SK-N-SH (cell line): ENCODE results near the gene SLC35D2. TPM values are rescaled to one million over a fixed set of nuclear protein-coding genes. Genes with fewer than 3 reads are reported as not detected.

Experiments used
- CTCF ChIA-PET: fragments of 300-600, 350-600 bp; formaldehyde crosslinking; extraction: SDS; loops from one replicate; lab custom pipeline; 2021; lab: Yijun Ruan, JAX
- POLR2A ChIA-PET: fragments of 350-600 bp; sonication (Branson Sonifier 250); formaldehyde crosslinking; extraction: SDS; loops from one replicate; lab custom pipeline; 2020; ENCODE audit warnings: antibody characterized with exemption, inconsistent platforms; lab: Yijun Ruan, JAX
- DNase-seq: peaks from one replicate; pipeline ENCODE4 v3.0.0; 2012
- H2AFZ ChIP-seq: fragments of 200-600 bp; sonication (generic); 2 replicates; pipeline ENCODE4 v1.8.1; 2016; ENCODE audit warnings: antibody characterized with exemption, mild to moderate bottlenecking, low read depth
- H3F3A ChIP-seq: fragments of 200-600 bp; sonication (generic); replicated peaks from 2 replicates; pipeline ENCODE3; 2016; ENCODE audit warnings: antibody characterized with exemption, mild to moderate bottlenecking; ENCODE audit not compliant: insufficient read depth
- H3K27ac ChIP-seq, 2 experiments: fragments of 200-500 bp in 1 of 2; fragments of 200-600 bp in 1 of 2; sonication (Bioruptor generic) in 1 of 2; sonication (generic), shearing (Covaris generic) in 1 of 2; 2 replicates each; pipeline versions ENCODE4 v1.5.1 to v1.6.1; 2014 to 2016; ENCODE audit warnings: low read depth in 2 of 2, inconsistent platforms in 1 of 2, low read length in 1 of 2, mild to moderate bottlenecking in 1 of 2, mixed read lengths in 1 of 2
- H3K27me3 ChIP-seq: fragments of 200-600 bp; sonication (generic), shearing (Covaris generic); 2 replicates; pipeline ENCODE4 v1.6.1; 2016; ENCODE audit warnings: mixed run types; ENCODE audit not compliant: insufficient read depth
- H3K36me3 ChIP-seq, 2 experiments: fragments of 200-500 bp in 1 of 2; fragments of 200-600 bp in 1 of 2; sonication (Bioruptor generic) in 1 of 2; sonication (generic) in 1 of 2; replicated peaks in 1 of 2; 2 replicates each; pipeline versions ENCODE3 to v1.5.1; 2014 to 2016; ENCODE audit warnings: low read length in 1 of 2, mild to moderate bottlenecking in 1 of 2; ENCODE audit not compliant: insufficient read depth in 2 of 2, control insufficient read depth in 1 of 2
- H3K4me1 ChIP-seq, 2 experiments: fragments of 200-500 bp in 1 of 2; fragments of 200-600 bp in 1 of 2; sonication (Bioruptor generic) in 1 of 2; sonication (generic), shearing (Covaris generic) in 1 of 2; 2 replicates each; pipeline versions ENCODE4 v1.5.1 to v1.6.1; 2014 to 2016; ENCODE audit warnings: low read depth in 1 of 2, low read length in 1 of 2, mixed run types in 1 of 2; ENCODE audit not compliant: insufficient read depth in 2 of 2, control insufficient read depth in 1 of 2
- H3K4me2 ChIP-seq: fragments of 200-600 bp; sonication (generic), shearing (Covaris generic); 2 replicates; pipeline ENCODE4 v1.6.1; 2017; ENCODE audit warnings: mixed run types
- H3K4me3 ChIP-seq, 2 experiments: fragments of 200-500 bp in 1 of 2; fragments of 200-600 bp in 1 of 2; sonication (Bioruptor generic) in 1 of 2; sonication (generic), shearing (Covaris generic) in 1 of 2; 2 replicates each; pipeline versions ENCODE4 v1.5.1 to v1.8.1; 2014 to 2016; ENCODE audit warnings: low read depth in 2 of 2, inconsistent platforms in 1 of 2, low read length in 1 of 2, mild to moderate bottlenecking in 1 of 2, mixed read lengths in 1 of 2, moderate library complexity in 1 of 2
- H3K79me2 ChIP-seq: fragments of 200-600 bp; sonication (generic); 2 replicates; pipeline ENCODE4 v1.8.1; 2017; ENCODE audit warnings: mild to moderate bottlenecking; ENCODE audit not compliant: insufficient read depth
- H3K9ac ChIP-seq: fragments of 200-600 bp; sonication (generic); 2 replicates; pipeline ENCODE4 v1.6.1; 2017; ENCODE audit warnings: mixed run types
- H3K9me2 ChIP-seq: fragments of 200-600 bp; sonication (generic); 2 replicates; pipeline ENCODE4 v1.6.1; 2017; ENCODE audit warnings: mixed run types
- H3K9me3 ChIP-seq: fragments of 200-600 bp; sonication (generic); 2 replicates; pipeline ENCODE4 v1.6.1; 2017; ENCODE audit warnings: mixed run types, mild to moderate bottlenecking, moderate library complexity
- H4K20me1 ChIP-seq: fragments of 200-600 bp; sonication (generic); 2 replicates; pipeline ENCODE4 v1.6.1; 2017; ENCODE audit warnings: mild to moderate bottlenecking, mixed run types; ENCODE audit not compliant: insufficient read depth
- ELF1 ChIP-seq: IDR thresholded peaks from 2 replicates; pipeline ENCODE4 v1.4.0; 2012
- EP300 ChIP-seq, 2 experiments: IDR thresholded peaks; 2 replicates each; pipeline versions ENCODE4 v1.4.0 to v1.6.1; 2012; ENCODE audit warnings: borderline replicate concordance in 1 of 2, low read depth in 1 of 2, low read length in 1 of 2
- EZH2phosphoT487 ChIP-seq: fragments of 200-600 bp; sonication (generic); IDR thresholded peaks from 2 replicates; pipeline ENCODE4 v1.6.1; 2017; ENCODE audit warnings: low read depth, mixed run types, mild to moderate bottlenecking, antibody characterized with exemption, moderate library complexity, borderline replicate concordance
- FOSL2 ChIP-seq: IDR thresholded peaks from 2 replicates; pipeline ENCODE4 v1.4.0; 2012; ENCODE audit warnings: low read depth, mild to moderate bottlenecking, moderate library complexity, borderline replicate concordance
- FOXJ3 ChIP-seq: sonication (generic); formaldehyde crosslinking; IDR thresholded peaks from 2 replicates; pipeline ENCODE4 v1.5.1; 2020; ENCODE audit warnings: mild to moderate bottlenecking, missing genetic modification reagents
- FOXM1 ChIP-seq: IDR thresholded peaks from 2 replicates; pipeline ENCODE4 v1.4.0; 2012; ENCODE audit warnings: low read depth, mild to moderate bottlenecking
- GABPA ChIP-seq: IDR thresholded peaks from 2 replicates; pipeline ENCODE4 v1.4.0; 2012; ENCODE audit warnings: low read depth, mild to moderate bottlenecking
- IRF3 ChIP-seq: fragments of 150-350 bp; IDR thresholded peaks from 2 replicates; pipeline ENCODE4 v1.6.1; 2016; ENCODE audit warnings: mild to moderate bottlenecking, low read depth, low read length
- MEF2A ChIP-seq: IDR thresholded peaks from 2 replicates; pipeline ENCODE4 v1.4.0; 2012; ENCODE audit warnings: low read depth, borderline replicate concordance
- NFIC ChIP-seq: IDR thresholded peaks from 2 replicates; pipeline ENCODE4 v1.4.0; 2012; ENCODE audit warnings: borderline replicate concordance
- RAD21 ChIP-seq: IDR thresholded peaks from 2 replicates; pipeline ENCODE4 v1.6.1; 2012; ENCODE audit warnings: mild to moderate bottlenecking, low read length
- RCOR1 ChIP-seq: fragments of 150-350 bp; IDR thresholded peaks from 2 replicates; pipeline ENCODE4 v1.6.1; 2017; ENCODE audit warnings: antibody characterized with exemption, low read length
- SMC3 ChIP-seq: IDR thresholded peaks from 2 replicates; pipeline ENCODE4 v1.6.1; 2012; ENCODE audit warnings: low read depth, low read length, improper control_type of control experiment
- TCF12 ChIP-seq: IDR thresholded peaks from 2 replicates; pipeline ENCODE4 v1.4.0; 2012
- YY1 ChIP-seq: IDR thresholded peaks from 2 replicates; pipeline ENCODE4 v1.4.0; 2012; ENCODE audit warnings: low read depth, mild to moderate bottlenecking
- ZBTB33 ChIP-seq: IDR thresholded peaks from 2 replicates; pipeline ENCODE4 v1.4.0; 2012; ENCODE audit warnings: low read depth, borderline replicate concordance
- WGBS: methylation state at CpG from one replicate; pipeline ENCODE4 v1.1.6; 2017; ENCODE audit warnings: low lambda C conversion rate; 5-methylcytosine and 5-hydroxymethylcytosine counted together
- polyA plus RNA-seq, 3 experiments: library from polyadenylated mRNA; depleted of rRNA; stranded (reverse); fragments of >200 nt; gene quantifications; 2 replicates each; pipeline ENCODE4 v1.2.3, GENCODE V29; 2012
- TF ChIP-seq, protein P1 (sequence below): IDR thresholded peaks from 2 replicates; pipeline ENCODE4 v1.4.0; 2012; ENCODE audit warnings: low read depth

The SLC35D2 gene
- polyA plus RNA-seq, 1 of the 3 experiments (the other 2 are of a cell fraction) = 26.1 TPM

DNA sequence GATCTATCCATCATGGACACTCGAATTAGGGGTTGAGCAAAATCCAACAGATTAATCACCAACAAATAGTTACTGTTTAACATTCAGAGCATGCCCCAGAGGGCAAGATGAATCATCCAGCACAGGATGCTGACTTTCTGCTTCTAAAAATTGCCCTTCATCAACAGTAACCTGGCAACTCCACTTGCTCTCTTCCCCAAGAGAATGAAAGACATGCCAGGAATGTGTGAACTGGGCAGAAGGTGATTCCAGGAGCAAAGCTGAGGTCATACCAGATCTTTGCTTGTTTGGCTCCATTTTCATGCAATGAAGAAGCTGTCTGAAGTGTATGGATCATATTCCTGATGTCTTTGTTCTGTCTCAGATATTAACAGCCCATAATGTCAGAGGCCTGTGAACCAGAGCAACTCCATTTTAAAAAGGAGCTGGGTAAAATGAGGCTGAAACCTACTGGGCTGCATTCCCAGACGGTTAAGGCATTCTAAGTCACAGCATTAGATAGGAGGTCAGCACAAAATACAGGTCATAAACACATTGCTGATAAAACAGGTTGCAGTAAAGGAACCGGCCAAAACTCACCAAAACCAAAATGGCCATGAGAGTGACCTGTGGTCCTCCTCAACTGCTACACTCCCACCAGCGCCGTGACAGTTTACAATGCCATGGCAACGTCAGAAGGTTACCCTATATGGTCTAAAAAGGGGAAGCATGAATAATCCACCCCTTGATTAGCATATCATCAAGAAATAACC lies 37.1 kb upstream of the SLC35D2 start (continued):
- TF ChIP-seq NFIC = peak; percentile 81
- peak; percentile 25 to 83; a peak in 3 of 4 replicates for TF ChIP-seq EP300 (IDR thresholded peaks at IDR 0.05; ENCODE audit: borderline replicate concordance in 1 of 2, low read depth in 1 of 2, low read length in 1 of 2)
- TF ChIP-seq, protein P1, sequence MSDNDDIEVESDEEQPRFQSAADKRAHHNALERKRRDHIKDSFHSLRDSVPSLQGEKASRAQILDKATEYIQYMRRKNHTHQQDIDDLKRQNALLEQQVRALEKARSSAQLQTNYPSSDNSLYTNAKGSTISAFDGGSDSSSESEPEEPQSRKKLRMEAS = peak; percentile 71
- no peak for TF ChIP-seq IRF3
- TF ChIP-seq FOXJ3 = no peak
- TF ChIP-seq FOXM1 = 0 out of 2 replicates have a peak, but pooled peaks have one; percentile 16
- TF ChIP-seq EZH2phosphoT487 = no peak
- peak; percentile 12; the same call in 1 of the 2 replicates for TF ChIP-seq ELF1
- TF ChIP-seq FOSL2 = peak; percentile 98
- TF ChIP-seq YY1 = peak; percentile 66; the same call in 1 of the 2 replicates
- peak; percentile 87 for TF ChIP-seq TCF12

- Histone ChIP-seq H3K79me2 (peaks cover 26% of the 10 kb centered on the region), H3K36me3 (no peaks in the 10 kb centered on the region), H3F3A (peaks cover 17% of the 10 kb centered on the region), H4K20me1 (no peaks in the 10 kb centered on the region), H3K9me3 (no peaks in the 10 kb centered on the region), H3K9ac (peak overlapping the region; percentile 86), H3K27ac (peak overlapping the region; percentile 90 to 94), H3K27me3 (no peaks in the 10 kb centered on the region), H3K4me1 (peaks cover 15 to 17% of the 10 kb centered on the region in 2 experiments), H3K9me2 (no peaks in the 10 kb centered on the region), H2AFZ (peak overlapping the region; percentile 75), H3K4me2 (peak overlapping the region; percentile 80), H3K4me3 (peak overlapping the region; percentile 82 to 90)
- ChIA-PET CTCF (interaction anchor here (0.8 to 1.2 kb wide), 5 partner anchors 15 to 247 kb away, joined by 3 to 5 read pairs (median 3); no protein-coding TSS in a partner anchor), POLR2A (interaction anchor here (1.3 kb wide), 1 partner anchor 31 kb away, joined by 4 read pairs; no protein-coding TSS in a partner anchor)
- WGBS = 13% methylated on average over 2 of the region's 2 CpGs
- DNase-seq = no peak
- TF ChIP-seq YY1 = no peak
These were observed 36.1 kb upstream of the SLC35D2 start for GRCh38 chr9:96419691-96419969.

- H3K9me3 ChIP-seq = no peaks in the 10 kb centered on the region
- H3K4me1 ChIP-seq = peaks cover 15 to 17% of the 10 kb centered on the region in 2 experiments
- peak overlapping the region; percentile 86 for H3K9ac ChIP-seq
- no peaks in the 10 kb centered on the region for H4K20me1 ChIP-seq
- H3K4me2 ChIP-seq = peak overlapping the region; percentile 80
- peak overlapping the region; percentile 90 to 94 for H3K27ac ChIP-seq
- ChIA-PET POLR2A (interaction anchor here (0.6 to 1.3 kb wide), 2 partner anchors 32 to 1714 kb away, joined by 3 to 4 read pairs; no protein-coding TSS in a partner anchor), CTCF (interaction anchor here (0.8 to 1.2 kb wide), 5 partner anchors 16 to 247 kb away, joined by 3 to 5 read pairs (median 3); no protein-coding TSS in a partner anchor)
- peak overlapping the region; percentile 75 for H2AFZ ChIP-seq
- peak overlapping the region; percentile 82 to 90 for H3K4me3 ChIP-seq
- H3K9me2 ChIP-seq = no peaks in the 10 kb centered on the region
- peaks cover 17% of the 10 kb centered on the region for H3F3A ChIP-seq
- DNase-seq = peak; percentile 83
- H3K36me3 ChIP-seq = no peaks in the 10 kb centered on the region
- peaks cover 32% of the 10 kb centered on the region for H3K79me2 ChIP-seq
- 2% methylated on average over 25 of the region's 58 CpGs for WGBS
- no peaks in the 10 kb centered on the region for H3K27me3 ChIP-seq
- TF ChIP-seq RCOR1 (no peak), TCF12 (no peak), MEF2A (0 out of 2 replicates have a peak, but pooled peaks have one; percentile 2), IRF3 (no peak), FOXM1 (no peak), ZBTB33 (no peak), RAD21 (no peak), FOSL2 (no peak), ELF1 (peak; percentile 40; the same call in 1 of the 2 replicates), GABPA (no peak; the same call in 1 of the 2 replicates), YY1 (0 out of 2 replicates have a peak, but pooled peaks have one; percentile 30), SMC3 (peak; percentile 7; the same call in 1 of the 2 replicates), NFIC (0 out of 2 replicates have a peak, but pooled peaks have one; percentile 11)
These were observed 35.6 kb upstream of the SLC35D2 start for GRCh38 chr9:96418920-96419690.
